Amniotic stem cell (primary cell): Measurements from ENCODE around the gene COBL.

Experiments used
- DNase-seq: peaks from one replicate; lab custom pipeline; 2025; lab: John Stamatoyannopoulos, UW

The COBL gene

DNA sequence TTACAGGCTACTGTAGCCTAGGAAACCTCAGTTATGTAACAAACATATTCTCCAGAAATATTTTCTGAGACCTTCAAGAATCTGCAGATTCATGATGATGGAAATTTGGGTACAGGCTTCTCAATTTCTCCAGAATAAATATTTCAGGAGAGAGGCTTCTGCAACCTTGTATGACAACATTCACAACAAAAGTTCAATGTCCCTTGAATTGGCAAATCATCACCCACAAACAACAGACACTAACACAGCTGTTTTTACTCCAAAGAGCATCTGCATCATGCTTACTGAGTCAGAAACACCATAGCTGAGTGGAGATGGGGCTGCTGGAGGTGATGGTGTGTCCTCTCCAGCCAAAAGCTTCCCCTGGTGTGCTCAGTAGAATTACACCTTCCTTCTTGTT, 9.3 kb upstream of the COBL start:
- no peak for DNase-seq

DNA sequence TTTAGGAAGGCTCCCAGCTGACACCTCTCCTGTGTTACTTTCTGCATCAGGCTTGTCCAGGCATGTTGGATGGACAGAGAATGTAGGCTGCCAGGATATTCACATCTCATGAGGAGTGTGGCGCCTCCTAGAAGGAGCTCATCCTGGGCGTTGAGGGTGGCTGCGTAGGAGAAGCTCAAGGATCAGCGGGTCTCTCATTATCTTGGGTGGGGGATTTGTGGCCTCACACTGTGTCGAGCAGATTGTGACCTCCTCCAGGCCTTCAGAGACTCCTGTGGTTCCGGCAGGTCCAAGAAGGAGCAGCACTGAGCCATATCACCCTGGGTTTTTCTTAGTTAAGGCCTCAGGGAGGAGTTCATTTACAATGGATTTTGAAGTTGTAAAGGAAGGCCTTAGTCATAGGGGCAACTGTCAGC, 8.7 kb upstream of the COBL start:
- DNase-seq = no peak

DNA sequence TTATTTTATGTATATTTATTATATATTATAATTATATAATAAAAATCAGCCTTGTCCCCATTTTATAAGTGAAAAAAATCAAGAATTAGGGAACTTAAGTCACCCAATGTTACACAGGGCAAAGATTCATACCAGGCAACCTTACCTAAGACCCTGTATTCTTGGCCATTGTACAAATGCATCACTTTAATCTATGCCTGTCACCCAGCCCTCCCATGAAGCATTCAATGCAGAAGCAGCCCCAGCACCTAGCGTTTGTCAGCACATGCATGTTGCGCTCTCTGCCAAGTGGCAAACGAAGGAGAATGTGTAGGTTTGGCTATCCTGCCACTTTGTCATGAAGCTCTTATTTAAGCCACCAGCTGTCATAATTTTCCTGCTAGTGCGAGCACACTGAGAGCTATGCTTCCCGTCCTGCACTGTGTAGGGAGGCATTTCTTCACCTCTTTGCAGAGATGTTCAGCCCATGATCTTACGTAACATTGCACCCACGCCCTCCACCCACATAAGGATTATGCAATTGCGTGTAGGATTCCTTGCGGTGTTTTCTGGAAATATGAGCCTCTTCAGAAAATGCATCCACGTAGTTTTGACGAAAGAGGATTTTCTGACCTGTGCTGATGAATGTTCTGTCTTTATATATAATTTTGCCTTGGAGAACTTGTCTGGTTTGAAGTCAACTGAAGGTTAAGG, 7.7 kb upstream of the COBL start:
- DNase-seq = no peak

DNA sequence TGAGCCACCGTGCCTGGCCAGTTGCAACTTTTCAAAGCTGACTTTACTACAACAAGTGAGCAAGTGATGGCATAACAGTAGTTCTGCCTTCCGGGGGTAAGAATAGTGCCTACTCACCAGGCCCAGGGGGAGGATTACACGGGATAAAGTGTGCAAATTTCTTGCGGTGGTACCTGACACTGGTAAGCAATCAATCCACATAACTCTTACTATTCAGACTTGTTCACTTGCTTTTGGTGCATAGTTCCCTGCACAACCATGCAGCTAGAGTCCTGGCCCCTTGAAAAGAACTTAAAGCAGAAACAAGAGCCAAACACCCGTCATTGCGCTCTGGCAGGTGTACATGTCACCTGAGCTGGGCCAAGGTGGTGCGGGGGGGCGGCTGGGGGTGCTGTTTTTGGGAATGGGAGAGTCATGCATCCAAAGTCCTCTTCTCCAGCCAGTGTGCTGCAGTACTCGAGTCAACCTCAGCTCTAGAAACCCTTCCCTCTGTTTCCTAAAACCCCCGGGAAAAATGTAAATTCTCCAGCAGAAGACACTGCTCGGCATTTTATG, 5.4 kb upstream of the COBL start:
- no peak for DNase-seq

DNA sequence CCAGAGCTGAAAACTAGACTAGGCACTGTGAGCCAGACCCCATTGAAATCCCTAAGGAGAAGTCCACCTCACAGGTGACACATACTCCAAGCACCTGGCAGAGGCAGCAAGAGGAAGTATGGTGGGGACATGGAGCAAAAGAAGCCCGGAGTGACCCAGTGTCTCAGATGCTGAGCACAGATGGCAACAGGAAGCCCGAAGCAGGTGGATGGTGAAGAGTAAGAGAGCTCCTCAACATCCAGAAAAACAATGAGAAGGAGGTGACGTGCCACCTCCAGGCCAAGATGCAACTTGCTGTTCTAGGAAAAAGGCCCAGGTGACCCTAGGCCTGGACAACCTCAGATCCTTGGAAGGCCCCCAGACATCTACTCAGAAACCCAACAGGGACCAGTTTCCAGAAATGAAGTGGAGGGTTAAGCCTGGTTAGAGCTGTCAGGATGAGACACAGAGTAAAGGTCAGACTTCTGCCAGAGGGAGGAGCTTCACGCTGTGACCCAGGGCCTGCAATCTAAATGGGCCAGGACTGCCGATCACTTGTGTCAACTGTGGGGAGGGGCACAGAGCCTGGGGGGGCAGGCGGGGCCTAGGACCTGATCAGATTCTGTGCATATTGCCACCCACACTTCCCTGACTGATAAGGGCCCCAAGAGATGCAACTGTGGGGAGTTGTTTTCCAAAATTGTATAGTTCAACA, 2.4 kb upstream of the COBL start:
- no peak for DNase-seq

DNA sequence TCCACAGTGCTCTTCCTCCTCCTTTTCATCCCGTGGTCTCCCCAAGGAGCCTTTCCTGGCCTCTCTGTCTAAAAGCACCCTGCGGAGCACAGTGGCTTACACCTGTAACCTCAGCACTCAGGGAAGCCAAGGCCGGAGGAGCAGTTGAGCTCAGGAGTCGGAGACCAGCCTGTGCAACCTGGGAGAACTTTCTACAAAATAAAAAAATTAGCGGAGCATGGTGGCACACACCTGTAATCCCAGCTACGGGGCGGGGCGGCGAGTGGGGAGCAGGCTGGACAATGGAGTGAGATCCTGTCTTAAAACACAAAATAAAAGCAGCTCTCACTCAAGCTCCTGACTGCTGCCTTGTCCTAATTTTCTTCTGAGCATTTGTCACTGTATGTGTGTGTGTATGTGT, 1.4 kb upstream of the COBL start:
- no peak for DNase-seq

DNA sequence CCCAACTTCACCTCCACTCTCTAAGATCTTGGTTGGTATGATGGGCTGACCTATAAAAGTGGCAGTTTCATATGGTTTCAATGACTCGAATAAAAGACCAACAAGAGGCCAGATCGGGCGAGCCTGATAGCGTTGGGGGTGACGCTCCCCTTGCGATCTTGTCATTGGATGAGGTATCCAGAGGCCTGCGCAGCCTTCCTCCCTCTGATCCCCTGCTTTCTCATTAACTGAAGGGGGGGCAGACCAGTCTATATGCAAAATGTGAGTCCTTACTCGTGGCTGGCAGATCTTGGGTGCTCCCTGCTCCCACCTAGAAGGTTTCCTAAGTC, 937 bp upstream of the COBL start:
- DNase-seq = no peak

DNA sequence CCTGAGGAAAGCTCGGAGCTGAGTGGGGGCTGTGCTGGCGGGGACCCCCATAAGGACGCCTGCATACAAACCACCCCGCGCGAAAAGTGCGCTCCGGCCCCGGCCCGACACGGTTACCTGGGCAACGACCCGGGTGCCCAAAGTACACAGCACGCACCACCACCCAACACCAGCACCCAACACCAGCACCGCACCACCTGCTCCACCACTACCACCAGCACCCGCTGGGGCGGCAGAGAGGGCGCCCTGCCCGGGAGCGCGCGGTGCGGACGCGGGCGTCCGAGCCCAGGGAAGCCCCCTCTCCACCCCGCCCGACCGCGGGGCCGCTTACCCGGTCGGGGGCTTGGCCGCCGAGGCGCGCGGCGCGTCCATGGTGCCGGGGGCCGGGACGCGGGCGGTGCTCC, 345 bp downstream of the COBL start:
- DNase-seq = no peak

DNA sequence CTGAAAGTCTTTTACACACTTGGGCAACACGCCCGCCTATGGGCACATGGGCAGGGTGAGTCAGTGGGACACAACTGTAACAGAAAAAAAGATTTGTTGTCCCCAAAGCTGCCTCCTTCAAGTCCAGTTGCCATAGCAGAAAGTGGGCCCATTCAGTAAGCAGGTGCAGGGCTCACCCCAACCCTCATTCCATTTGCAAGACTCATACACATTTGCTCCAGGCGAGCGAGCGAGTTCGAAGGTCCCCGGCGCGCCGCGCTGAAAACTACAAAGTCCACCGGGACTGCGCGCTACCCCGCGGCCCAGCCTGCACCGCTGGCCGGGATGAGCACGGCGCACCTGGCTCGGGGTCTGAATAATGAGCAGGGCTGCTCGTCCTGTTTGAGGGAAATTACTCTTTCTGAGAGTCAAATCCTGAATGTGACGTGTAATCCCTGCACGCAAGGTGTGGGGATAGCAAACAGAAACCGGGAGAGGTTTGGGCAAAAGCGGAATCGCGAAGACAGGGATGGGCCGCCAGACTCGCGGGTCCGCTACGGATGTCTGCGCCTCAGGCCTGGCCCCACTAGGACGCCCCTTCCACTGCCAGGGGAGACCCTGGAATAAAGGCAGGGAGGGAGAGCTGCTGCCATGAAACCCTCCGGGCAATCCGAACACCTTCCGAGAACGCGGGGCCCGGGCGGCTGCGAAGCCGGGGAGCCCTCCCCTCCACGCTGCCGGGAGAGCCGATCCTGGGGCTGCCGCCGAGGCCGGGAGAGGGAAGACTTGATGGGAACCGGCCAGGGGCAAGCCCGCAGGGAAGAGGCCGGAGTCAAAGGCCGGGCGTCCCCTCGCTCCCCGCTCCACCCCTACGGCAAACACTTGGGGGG, 982 bp downstream of the COBL start:
- DNase-seq = no peak

DNA sequence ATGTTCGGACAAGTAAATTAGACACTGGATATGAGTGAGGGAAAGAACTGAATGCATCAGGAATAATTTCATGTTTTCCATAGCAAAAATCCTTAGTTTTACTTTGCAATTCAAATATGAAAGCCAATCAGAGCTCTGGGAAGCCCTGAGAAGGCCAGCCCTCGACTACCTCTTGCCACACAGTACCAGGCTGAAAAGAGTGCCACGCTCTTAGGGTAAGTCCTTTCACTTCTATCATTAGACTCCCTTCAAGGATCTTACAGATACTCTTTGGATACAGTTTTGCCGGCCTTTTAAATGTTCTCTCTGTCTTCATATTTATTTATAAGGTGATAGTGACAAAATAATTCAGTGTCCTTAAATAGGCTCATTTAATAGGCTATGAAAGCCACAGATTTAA, 1.9 kb downstream of the COBL start:
- DNase-seq = no peak

DNA sequence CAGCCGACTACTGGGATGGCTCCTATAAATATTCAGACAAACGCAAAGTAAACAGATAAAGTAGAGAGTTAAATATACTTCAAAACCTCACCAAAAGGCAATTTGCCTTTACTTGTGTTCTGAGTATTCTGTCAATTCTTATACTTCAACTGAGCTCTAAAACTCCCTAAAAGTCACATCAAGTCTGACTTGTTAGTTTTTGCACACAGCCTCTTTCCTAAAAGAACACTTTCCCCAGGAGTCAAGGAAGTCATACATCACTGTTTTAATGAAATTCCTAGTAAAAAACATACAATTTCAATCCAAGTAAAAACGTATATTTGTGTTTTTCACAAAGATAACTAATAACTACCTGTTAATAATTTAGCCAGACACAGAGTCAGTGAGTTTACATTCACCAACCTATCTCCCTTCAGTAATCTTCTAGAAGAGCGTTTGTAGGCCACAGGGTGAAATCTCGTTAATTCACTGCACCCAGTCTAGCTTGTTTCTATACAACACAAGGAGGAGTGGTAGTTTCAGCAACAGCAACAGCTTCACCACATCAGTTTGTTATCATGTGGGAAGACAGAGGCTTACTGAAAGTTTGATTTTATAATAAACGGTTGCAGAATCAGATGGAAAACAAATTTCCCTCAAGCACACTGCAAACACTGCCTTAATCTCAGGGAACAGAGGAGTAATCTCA, 2.7 kb downstream of the COBL start:
- DNase-seq = no peak

DNA sequence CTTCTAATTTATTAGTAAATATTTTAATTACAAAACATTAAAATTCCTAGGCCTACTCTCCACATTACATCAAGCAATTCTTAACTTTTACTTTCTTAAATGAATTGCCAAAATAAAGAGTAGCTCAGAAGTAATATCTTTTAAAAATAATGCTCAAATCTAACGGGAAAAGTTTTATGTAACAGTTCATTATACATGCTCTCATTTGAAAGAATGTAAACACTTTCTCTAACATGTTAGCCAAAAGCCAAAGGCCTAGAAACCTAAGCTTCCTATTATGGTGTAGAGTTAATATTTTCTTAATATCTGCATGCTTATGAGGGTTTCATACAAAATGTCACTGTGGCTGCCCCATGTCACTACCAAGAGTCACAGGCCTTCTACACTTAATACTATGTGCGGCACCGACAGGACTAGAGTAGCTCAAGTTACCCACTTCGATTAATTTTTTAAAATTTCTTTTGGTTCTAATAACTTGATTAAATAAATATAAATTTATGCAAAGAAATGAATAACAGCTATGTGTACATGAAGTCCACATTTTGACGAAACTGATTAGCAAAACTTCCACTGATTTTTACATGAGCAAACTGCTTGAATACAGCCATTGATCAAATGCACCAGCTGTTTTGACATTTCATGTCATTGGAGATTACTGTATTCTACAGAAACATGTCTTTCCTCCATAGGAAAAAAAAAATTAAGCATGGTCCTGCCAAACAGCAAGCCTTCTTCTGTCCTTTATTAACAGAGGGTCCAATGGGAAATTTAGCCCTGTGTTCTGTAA, 3.5 kb downstream of the COBL start:
- no peak for DNase-seq

DNA sequence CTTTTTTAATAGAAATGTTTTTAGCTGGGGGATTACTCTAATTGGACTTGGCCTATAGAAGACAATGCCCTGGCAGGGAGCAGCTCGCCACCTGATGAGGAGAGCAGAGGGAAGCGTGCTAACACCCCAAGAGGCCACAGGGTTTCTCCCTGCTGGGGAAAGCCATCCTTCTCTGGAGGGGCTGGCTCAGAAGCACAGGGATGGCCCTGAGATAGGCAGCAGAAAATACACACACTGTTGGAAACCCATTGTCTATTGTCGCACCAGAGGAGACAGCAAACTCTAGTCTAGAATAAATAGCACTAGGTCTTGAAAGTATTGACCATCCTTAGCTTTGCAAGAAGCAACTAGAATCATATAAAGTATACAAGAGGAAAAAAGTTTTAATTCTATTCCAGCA, 5.4 kb downstream of the COBL start:
- DNase-seq = no peak

DNA sequence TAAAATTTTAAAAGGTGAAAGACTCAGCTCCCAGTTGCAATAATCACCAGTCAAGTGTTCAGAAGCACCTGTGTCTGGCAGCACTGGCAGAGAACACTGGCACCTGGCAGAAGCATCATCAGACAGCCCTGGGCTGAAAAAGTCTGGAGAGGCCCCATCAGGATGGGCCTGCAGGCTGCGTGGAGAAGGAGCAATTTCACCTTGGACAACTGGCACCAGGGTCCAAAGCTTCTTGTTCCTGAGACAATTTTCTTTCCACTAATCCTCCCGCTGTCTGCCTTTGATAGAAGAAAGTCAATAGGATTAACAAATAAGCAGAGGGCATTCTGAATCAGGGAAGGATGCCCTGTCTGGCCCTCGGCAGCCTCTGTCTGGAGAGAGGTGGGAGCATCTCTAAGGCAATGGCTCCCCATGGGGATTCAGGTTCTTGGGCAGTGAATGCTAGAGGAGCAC, 6.5 kb downstream of the COBL start:
- no peak for DNase-seq

DNA sequence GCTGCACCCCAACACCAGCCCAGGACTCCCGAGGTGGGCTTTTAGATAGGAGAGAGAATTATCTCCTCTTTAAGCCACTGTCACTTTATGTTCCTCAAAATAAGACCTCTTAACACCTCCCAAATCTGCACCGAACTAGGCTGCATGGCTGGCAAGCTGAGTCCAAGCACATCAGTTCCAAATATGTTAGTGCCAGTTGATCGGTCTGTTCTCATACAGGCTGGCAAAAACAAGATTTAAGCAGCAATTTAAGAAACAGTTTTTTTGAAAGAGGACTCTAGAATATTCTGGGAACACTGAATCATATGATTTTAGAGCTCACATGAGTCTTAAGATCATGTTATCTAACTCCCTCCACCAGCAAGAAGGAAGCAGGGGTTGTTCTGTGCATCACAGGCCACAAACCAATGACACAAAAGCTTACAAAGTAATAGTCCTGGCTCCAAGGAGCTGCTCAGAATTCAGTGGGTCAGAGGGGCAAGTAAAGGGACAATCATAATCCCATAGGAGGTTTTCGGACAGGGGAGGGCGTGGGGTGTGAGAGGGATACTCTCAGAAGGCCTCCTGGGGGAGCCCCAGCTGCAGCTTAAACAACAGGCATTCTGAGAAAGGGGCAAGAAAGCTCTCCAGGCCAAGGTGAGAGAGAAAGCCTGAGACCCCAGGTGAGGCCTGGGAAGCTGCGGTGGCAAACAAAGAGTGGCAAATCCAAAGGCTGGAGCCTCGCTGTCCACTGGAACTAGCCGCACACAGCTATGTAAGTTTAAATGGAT, 7.1 kb downstream of the COBL start:
- no peak for DNase-seq

DNA sequence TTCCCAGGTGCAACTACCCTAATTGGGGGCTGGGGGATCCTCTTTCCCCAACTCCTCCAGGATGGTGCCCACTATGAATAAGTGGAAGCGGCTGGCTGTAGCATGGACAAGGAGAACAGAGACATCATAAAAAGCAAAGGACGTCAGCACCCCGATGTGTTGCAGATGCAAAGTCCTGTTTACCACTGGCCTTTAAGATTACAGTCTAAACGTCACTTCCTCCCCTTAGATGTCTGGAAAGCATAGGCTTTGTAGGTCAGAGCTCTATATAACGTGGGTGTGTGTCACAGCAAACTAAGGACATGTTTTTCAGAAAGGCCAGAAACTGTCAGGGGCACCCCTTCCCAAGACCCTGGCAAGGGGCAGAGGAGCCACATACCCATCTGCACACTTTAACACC, 7.9 kb downstream of the COBL start:
- no peak for DNase-seq

DNA sequence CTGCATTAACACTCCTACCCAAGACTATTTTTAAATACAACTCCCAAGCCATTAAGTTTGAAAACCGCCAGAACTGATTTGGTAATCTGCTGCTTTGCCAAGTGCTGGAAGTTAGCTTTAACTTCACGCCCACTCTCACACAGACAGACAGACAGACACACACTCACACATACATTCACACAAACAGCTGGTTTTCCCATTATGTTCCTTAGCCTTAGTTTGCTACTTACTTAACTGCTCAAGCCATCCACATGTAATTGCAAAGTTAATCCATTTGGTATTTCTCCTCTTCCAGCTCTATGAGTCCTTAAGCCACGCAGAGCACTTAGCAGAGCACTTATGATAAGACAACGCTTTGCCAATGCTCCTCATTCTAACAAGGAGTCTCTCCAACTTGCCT, 8.3 kb downstream of the COBL start:
- no peak for DNase-seq

DNA sequence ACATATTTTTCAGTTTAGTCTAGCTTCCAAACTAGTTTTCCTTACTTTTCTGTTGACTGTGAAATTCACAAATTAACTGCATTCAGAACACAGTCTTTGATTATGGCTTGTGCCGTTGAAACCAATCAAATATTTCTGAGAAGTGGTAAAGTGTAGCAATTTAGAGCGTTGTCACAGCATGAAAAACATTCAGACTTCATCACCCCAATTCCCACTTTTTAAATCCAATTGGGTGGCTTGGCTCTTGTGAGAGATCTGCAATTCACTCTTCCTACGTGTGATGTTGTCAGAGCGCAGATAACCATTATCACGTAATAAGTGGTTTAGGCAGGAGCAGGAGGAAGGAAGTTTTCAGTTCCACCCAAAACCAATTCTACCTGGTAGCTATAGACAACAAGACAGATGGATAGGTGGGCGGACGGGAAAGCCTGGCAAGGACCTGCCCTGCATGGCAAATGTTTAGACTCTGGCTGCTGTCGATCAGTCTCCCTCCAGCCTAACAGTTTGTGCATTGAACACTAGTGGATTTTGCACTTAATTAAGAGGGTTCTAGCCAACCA, 8.9 kb downstream of the COBL start:
- DNase-seq = no peak

DNA sequence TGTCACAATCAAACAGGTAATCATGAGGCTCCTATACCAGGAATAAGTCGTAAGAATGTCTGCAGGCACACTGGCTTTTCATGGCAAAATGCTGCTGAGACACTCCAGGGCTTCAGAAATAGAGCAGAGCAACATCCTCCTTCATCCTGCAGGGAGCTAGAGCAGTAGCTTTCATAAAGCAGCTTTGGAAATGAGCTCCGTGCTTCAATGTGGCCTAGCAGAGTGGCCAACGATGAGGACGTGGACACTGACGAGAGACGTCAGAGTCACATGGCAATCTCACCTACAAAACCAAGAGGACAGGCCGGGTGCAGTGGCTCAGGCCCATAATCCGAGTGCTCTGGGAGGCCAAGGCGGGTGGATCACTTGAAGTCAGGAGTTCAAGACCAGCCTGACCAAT, 9.8 kb downstream of the COBL start:
- DNase-seq = no peak

DNA sequence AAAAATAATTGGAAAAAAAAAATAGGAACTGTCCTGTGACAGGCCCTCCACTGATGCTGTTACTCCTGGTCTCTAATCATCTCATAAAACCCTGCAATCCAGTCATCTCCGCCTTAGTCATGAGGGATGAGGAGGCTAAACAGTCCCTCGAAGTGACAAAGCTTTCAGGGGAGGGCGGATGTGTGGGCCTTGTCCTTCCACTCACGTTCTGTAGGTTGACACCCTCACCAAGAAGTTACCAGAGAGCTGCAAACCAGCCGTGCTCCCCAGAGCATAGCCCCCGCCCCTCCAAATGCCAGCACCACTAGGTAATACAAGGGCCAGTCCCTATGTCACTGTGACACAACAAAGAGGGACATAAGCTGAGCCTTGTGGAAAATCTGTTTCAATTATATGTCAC, 11.9 kb downstream of the COBL start:
- no peak for DNase-seq
